SK-N-SH (cell line): ENCODE measurements around the gene RADIL.

ENCODE experiments used
- CTCF ChIP-seq: fragments of 200-600 bp; sonication (generic); IDR thresholded peaks from 2 replicates; pipeline ENCODE4 v1.6.1; 2017; ENCODE audit warnings: antibody characterized with exemption, mild to moderate bottlenecking, moderate library complexity
- FOXJ3 ChIP-seq: sonication (generic); formaldehyde crosslinking; IDR thresholded peaks from 2 replicates; pipeline ENCODE4 v1.5.1; 2020; ENCODE audit warnings: mild to moderate bottlenecking, missing genetic modification reagents
- MXI1 ChIP-seq: IDR thresholded peaks from 2 replicates; pipeline ENCODE4 v1.6.1; 2012; ENCODE audit warnings: mild to moderate bottlenecking, low read depth, low read length, improper control_type of control experiment
- NRF1 ChIP-seq: IDR thresholded peaks from 2 replicates; pipeline ENCODE4 v1.6.1; 2012; ENCODE audit warnings: low read depth, mild to moderate bottlenecking, low read length
- POLR2AphosphoS5 ChIP-seq: IDR thresholded peaks from 2 replicates; pipeline ENCODE4 v1.6.1; 2012; ENCODE audit warnings: low read depth, low read length
- RAD21 ChIP-seq: IDR thresholded peaks from 2 replicates; pipeline ENCODE4 v1.6.1; 2012; ENCODE audit warnings: mild to moderate bottlenecking, low read length
- TAF1 ChIP-seq: IDR thresholded peaks from 2 replicates; pipeline ENCODE4 v1.6.1; 2012; ENCODE audit warnings: low read depth, mild to moderate bottlenecking, low read length, moderate library complexity, borderline replicate concordance
- USF2 ChIP-seq: fragments of 150-350 bp; IDR thresholded peaks from 2 replicates; pipeline ENCODE4 v1.6.1; 2017; ENCODE audit warnings: antibody characterized with exemption, low read length, low read depth, borderline replicate concordance

- TF ChIP-seq FOXJ3 (CRISPR knock-in tag) (peak; percentile 83), CTCF (no peak), MXI1 (peak; percentile 88), POLR2AphosphoS5 (peak; percentile 72), NRF1 (no peak), TAF1 (no peak), USF2 (no peak), RAD21 (no peak)
Observed at GRCh38 chr7:4871930-4872675, 11.4 kb downstream of the RADIL start.
